Thyroid gland (tissue), 4 donors: ENCODE results near the gene CTIF. TPM values are rescaled to one million over a fixed set of nuclear protein-coding genes. Genes with fewer than 3 reads are reported as not detected.

Source experiments
- DNase-seq, 2 donors: peaks; one replicate each; pipeline ENCODE4 v3.0.0-alpha.2; 2019
- H3K27ac ChIP-seq, 3 donors: fragments of 200-600 bp; sonication (generic); 1 replicate in 2 of 3; 2 replicates in 1 of 3; pipeline ENCODE4 v1.5.1; 2016 to 2019; ENCODE audit warnings: mild to moderate bottlenecking in 1 of 3, moderate library complexity in 1 of 3
- H3K27me3 ChIP-seq: fragments of 200-600 bp; sonication (generic); one replicate; pipeline ENCODE4 v1.5.1; 2019
- H3K36me3 ChIP-seq, 2 donors: fragments of 200-600 bp; sonication (generic); one replicate each; pipeline ENCODE4 v1.5.1; 2016 to 2019
- H3K4me1 ChIP-seq, 2 donors: fragments of 200-600 bp; sonication (generic); one replicate each; pipeline ENCODE4 v1.5.1; 2017 to 2019
- H3K4me3 ChIP-seq, 3 donors: fragments of 200-600 bp; sonication (generic); replicated peaks in 1 of 3; 1 replicate in 2 of 3; 2 replicates in 1 of 3; pipeline ENCODE4 v1.5.1; 2016; ENCODE audit warnings: mild to moderate bottlenecking in 1 of 3
- H3K9me3 ChIP-seq: fragments of 200-600 bp; sonication (generic); one replicate; pipeline ENCODE4 v1.5.1; 2017
- CTCF ChIP-seq, 6 experiments: fragments of 200-600 bp in 3 of 6; fragments of 450-650 bp in 3 of 6; sonication (generic) in 3 of 6; IDR thresholded peaks; one replicate each; pipeline ENCODE4 v1.5.1; 2016 to 2019; ENCODE audit warnings: antibody characterized with exemption in 6 of 6, mild to moderate bottlenecking in 2 of 6, inconsistent platforms in 1 of 6, moderate library complexity in 1 of 6
- POLR2A ChIP-seq, 2 donors: fragments of 450-650 bp; IDR thresholded peaks; one replicate each; pipeline ENCODE4 v1.6.1; 2017; ENCODE audit warnings: antibody characterized with exemption in 2 of 2, mild to moderate bottlenecking in 2 of 2, moderate library complexity in 1 of 2
- WGBS, 2 donors: methylation state at CpG; one replicate each; pipeline ENCODE4 v1.1.5; 2017; 5-methylcytosine and 5-hydroxymethylcytosine counted together
- intact Hi-C: fragments of 100-400 bp; cut with DNase I; formaldehyde crosslinking; loops from one replicate; pipeline ENCODE4 v1.15.1; 2023
- total RNA-seq, 4 donors: library from RNA; depleted of rRNA; stranded (reverse); fragments of >200 nt; gene quantifications; one replicate each; pipeline ENCODE4 v1.2.3, GENCODE V29; 2016

The CTIF gene
- total RNA-seq, 4 donors from 2014 or later = 18.7 to 29.8 (median 23.6) TPM

GRCh38 chr18:48847807-48848486 is 309.1 kb downstream of the CTIF start:
- Histone ChIP-seq H3K4me3 (no peak overlapping the region), H3K4me1 (peaks cover 3 to 20% of the 10 kb centered on the region in 2 donors), H3K27ac (peak overlapping the region in 1 of 3 donors; percentile 17), H3K27me3 (no peaks in the 10 kb centered on the region), H3K36me3 (no peaks in the 10 kb centered on the region), H3K9me3 (no peaks in the 10 kb centered on the region)
- intact Hi-C loops = no loop called here
- TF ChIP-seq POLR2A (IDR thresholded peaks at IDR 0.05) (no peak), CTCF (IDR thresholded peaks at IDR 0.05) (no peak)
- 92% methylated on average over 11 of the region's 11 CpGs for WGBS, 2 donors
- DNase-seq = no peak

- Histone ChIP-seq H3K36me3 (no peaks in the 10 kb centered on the region), H3K27ac (peak overlapping the region in 1 of 3 donors; percentile 17), H3K9me3 (no peaks in the 10 kb centered on the region), H3K27me3 (no peaks in the 10 kb centered on the region), H3K4me3 (no peak overlapping the region), H3K4me1 (peaks cover 0 to 15% of the 10 kb centered on the region in 2 donors)
- TF ChIP-seq CTCF (IDR thresholded peaks at IDR 0.05) = no peak
- no peak for TF ChIP-seq POLR2A (IDR thresholded peaks at IDR 0.05)
- WGBS, 2 donors = 80 to 85% methylated on average over 11 to 13 of the region's 13 CpGs
- no peak for DNase-seq
- intact Hi-C loops = no loop called here
Observed at GRCh38 chr18:48848641-48849143, 309.9 kb downstream of the CTIF start.

GRCh38 chr18:48850822-48851598 is 312.2 kb downstream of the CTIF start:
- no peaks in the 10 kb centered on the region for H3K9me3 ChIP-seq
- no peak for DNase-seq
- peak overlapping the region; percentile 19 to 48 (median 28) for H3K27ac ChIP-seq
- no peaks in the 10 kb centered on the region for H3K36me3 ChIP-seq
- no peak overlapping the region for H3K4me3 ChIP-seq
- intact Hi-C loops = loop anchor here (10.0 kb wide), 1 partner anchor 166 kb away; no protein-coding TSS in a partner anchor
- H3K4me1 ChIP-seq = peaks cover 0 to 15% of the 10 kb centered on the region in 2 donors
- no peak for TF ChIP-seq POLR2A (IDR thresholded peaks at IDR 0.05)
- TF ChIP-seq CTCF (IDR thresholded peaks at IDR 0.05) = no peak
- no peaks in the 10 kb centered on the region for H3K27me3 ChIP-seq
- WGBS, 2 donors = 66 to 78% methylated on average over 17 of the region's 17 CpGs

GRCh38 chr18:48851599-48851960 is 312.7 kb downstream of the CTIF start:
- H3K27me3 ChIP-seq = no peaks in the 10 kb centered on the region
- peak overlapping the region in 2 of 3 donors; percentile 19 to 48 for H3K27ac ChIP-seq
- H3K9me3 ChIP-seq = no peaks in the 10 kb centered on the region
- no peaks in the 10 kb centered on the region for H3K36me3 ChIP-seq
- WGBS, 2 donors = 64 to 76% methylated on average over 7 of the region's 7 CpGs
- no peak for DNase-seq
- TF ChIP-seq POLR2A (IDR thresholded peaks at IDR 0.05) = no peak
- no peak for TF ChIP-seq CTCF (IDR thresholded peaks at IDR 0.05)
- intact Hi-C loops = loop anchor here (10.0 kb wide), 1 partner anchor 167 kb away; no protein-coding TSS in a partner anchor
- peaks cover 0 to 15% of the 10 kb centered on the region in 2 donors for H3K4me1 ChIP-seq
- no peak overlapping the region for H3K4me3 ChIP-seq
